T-helper 2 cell treated with Interferon-gamma antibody and Interleukin-4, amounts not matched to agents 5 μg/mL and 100 μg/mL, for 36 hours (primary cell): ENCODE results near the gene P2RX5.
A peak's percentile ranks its signal among the peaks of the same experiment; 100 is the strongest.
"Not testable (repeated sequence)": the region's sequence is repeated elsewhere in the genome, so short reads cannot be mapped to it uniquely, and the experiment has no call there.

Experiments used
- DNase-seq: peaks from one replicate; pipeline ENCODE4 v3.0.0; 2021; ENCODE audit warnings: low spot score
- H3K27ac Mint-ChIP-seq: one replicate; pipeline ENCODE4 v1.8.0; 2021; ENCODE audit warnings: mild to moderate bottlenecking, mixed read lengths
- H3K27me3 Mint-ChIP-seq: one replicate; pipeline ENCODE4 v1.8.0; 2021; ENCODE audit warnings: low read depth, mixed read lengths
- H3K36me3 Mint-ChIP-seq: one replicate; pipeline ENCODE4 v1.8.0; 2021; ENCODE audit warnings: low read depth, mixed read lengths
- H3K4me1 Mint-ChIP-seq: one replicate; pipeline ENCODE4 v1.8.0; 2021; ENCODE audit warnings: low read depth, mixed read lengths
- H3K4me3 Mint-ChIP-seq: one replicate; pipeline ENCODE4 v1.8.0; 2022; ENCODE audit warnings: mild to moderate bottlenecking, moderate library complexity, mixed read lengths
- H3K9me3 Mint-ChIP-seq: one replicate; pipeline ENCODE4 v1.8.0; 2021; ENCODE audit warnings: mixed read lengths

Gene P2RX5

DNA sequence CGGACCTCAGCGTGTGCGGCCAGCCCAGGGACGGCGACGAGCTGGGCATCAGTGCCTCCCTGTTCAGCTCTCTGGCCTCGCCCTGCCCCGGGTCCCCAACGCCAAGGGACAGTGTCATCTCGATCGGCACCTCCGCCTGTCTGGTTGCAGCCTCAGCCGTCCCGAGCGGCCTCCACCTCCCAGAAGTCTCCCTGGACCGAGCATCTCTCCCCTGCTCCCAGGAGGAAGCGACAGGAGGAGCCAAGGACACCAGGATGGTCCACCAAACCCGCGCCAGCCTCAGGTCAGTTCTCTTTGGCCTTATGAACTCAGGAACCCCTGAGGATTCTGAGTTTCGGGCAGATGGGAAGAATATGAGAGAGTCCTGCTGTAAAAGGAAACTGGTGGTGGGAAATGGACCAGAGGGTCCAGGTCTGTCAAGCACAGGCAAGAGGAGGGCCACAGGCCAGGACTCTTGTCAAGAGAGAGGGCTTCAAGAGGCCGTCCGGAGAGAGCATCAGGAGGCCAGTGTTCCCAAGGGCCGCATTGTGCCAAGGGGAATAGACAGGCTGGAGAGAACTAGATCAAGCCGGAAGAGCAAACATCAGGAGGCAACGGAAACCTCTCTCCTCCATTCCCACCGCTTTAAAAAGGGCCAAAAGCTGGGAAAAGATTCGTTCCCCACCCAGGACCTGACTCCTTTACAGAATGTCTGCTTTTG, 28.6 kb upstream of the P2RX5 start:
- peak overlapping the region; percentile 91 for H3K4me3 Mint-ChIP-seq
- H3K27ac Mint-ChIP-seq: peak overlapping the region; percentile 77
- DNase-seq: no peak
- H3K27me3 Mint-ChIP-seq: no peaks in the 10 kb centered on the region
- peaks cover 62% of the 10 kb centered on the region for H3K36me3 Mint-ChIP-seq
- peaks cover 50% of the 10 kb centered on the region for H3K4me1 Mint-ChIP-seq
- no peaks in the 10 kb centered on the region for H3K9me3 Mint-ChIP-seq

DNA sequence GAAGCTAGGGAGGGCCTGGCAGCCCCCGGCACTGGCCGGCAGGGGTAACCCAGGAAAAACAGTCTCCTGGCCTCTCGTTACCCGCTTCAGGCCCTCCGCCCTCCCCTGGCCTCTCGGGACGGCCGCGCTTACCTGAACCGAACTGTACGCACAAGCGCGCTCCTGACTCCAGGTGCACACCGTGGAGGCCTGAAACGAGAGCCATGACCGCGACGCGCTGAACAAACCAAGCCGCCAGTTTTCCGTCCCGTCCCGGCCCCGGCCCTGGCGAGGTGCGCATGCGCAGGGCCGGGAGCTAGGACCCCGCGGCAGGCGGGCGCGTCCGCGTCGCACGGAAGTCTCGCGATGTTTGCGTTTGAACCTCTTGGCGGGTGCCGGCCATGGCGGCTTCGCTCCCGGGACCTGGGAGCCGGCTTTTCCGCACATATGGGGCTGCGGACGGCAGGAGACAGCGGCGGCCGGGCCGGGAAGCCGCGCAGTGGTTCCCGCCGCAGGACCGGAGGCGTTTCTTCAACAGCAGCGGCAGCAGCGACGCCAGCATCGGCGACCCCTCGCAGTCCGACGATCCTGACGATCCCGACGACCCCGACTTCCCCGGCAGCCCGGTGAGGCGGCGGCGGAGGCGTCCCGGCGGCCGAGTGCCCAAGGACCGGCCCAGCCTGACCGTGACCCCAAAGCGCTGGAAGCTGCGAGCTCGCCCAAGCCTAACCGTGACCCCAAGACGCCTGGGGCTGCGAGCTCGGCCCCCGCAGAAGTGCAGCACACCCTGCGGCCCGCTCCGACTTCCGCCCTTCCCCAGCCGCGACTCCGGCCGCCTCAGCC, 27.8 kb upstream of the P2RX5 start, which contains the start of gene HASPIN:
Gene HASPIN (plus strand): TSS at position 348 of the 822 bp plus-strand sequence. CDS start 33 bp downstream, at position 381.
- H3K4me1 Mint-ChIP-seq: peaks cover 52% of the 10 kb centered on the region
- no peaks in the 10 kb centered on the region for H3K9me3 Mint-ChIP-seq
- peak; percentile 92 for DNase-seq
- H3K36me3 Mint-ChIP-seq: peaks cover 61% of the 10 kb centered on the region
- H3K4me3 Mint-ChIP-seq: peak within 1 kb of the TSS; percentile 91
- H3K27me3 Mint-ChIP-seq: no peaks in the 10 kb centered on the region
- H3K27ac Mint-ChIP-seq: peak within 1 kb of the TSS; percentile 77

DNA sequence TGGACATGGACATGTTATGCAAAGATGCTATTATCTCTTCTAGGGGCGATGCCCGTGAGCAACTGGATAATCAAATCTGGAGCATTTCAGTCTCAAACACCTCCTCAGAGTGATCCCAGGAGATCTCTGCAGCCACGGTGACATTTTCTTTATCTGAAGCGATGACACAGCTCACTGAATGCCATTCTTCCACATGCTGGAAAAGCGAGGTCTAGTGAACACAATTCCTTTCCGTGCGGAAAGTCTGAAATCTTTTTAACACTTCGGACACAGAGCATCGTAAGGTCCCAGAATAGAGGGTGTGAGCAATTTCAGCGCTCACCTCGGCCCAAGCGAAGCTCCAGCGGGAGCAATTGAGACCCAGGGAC, 27.2 kb upstream of the P2RX5 start:
- H3K27me3 Mint-ChIP-seq: no peaks in the 10 kb centered on the region
- H3K36me3 Mint-ChIP-seq: peaks cover 67% of the 10 kb centered on the region
- H3K4me1 Mint-ChIP-seq: peaks cover 58% of the 10 kb centered on the region
- H3K4me3 Mint-ChIP-seq: peak overlapping the region; percentile 91
- peak overlapping the region; percentile 75 for H3K27ac Mint-ChIP-seq
- DNase-seq: no peak
- no peaks in the 10 kb centered on the region for H3K9me3 Mint-ChIP-seq

DNA sequence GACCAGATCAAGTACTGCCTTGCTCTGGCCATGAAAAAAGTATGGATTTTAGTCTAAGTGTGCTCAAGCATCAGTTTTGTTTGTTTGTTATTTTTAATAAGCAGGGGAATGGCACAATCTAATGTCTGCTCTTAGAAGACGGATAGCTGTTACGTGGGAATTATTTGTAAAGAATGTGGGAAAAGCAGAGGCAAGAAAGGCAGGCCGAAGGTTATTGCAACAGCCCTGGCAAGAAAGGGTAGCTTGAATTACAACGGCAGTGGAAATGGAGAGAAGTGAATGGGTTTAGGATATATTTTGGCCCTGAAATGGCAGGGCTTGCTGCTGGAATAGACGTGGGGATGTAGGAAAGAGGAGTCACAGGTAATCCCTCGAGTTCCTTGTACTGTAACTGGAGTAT, 26.8 kb upstream of the P2RX5 start:
- DNase-seq: no peak
- Mint-ChIP-seq H3K4me1 (peaks cover 55% of the 10 kb centered on the region), H3K9me3 (no peaks in the 10 kb centered on the region), H3K36me3 (peaks cover 64% of the 10 kb centered on the region), H3K27ac (peak overlapping the region; percentile 75), H3K27me3 (no peaks in the 10 kb centered on the region), H3K4me3 (peak overlapping the region; percentile 91)

DNA sequence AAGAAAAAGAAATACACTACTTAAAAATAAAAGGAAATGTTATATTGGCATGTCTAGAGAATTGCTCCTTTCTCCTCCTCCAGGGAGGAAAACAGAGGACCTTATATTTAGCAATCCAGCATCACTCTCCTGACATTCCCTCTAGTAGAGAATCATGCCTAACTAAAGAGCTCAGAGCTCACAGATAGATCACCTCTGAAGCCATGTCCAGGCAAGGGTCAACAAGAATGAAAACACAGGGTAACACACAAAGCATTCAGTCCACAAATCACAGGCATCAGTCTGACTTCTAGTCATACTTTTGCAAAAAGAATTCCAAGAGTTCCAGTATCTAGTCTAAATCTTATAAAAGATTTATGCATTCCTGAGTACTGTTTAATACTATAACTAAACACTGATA, 23.3 kb upstream of the P2RX5 start:
- H3K4me1 Mint-ChIP-seq: peaks cover 51% of the 10 kb centered on the region

DNA sequence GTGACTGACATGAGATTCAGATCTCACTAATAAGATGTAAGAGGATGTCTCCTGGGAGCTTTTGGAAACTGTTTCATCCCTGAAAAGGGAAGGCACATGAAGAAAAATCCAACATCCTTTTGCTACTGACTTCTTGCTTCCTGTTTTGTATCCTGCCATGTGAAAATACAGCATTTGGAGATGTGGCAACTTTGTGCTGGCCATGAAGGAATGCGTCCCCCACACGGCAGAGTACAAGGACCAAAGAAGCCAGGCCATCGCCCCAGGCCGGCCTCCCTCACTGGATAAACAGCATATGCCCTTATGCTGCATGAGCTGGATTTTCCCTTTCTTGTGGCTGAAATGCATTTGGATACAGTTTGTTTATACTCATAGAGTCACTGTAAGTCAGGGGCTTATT, 22.2 kb upstream of the P2RX5 start:
- no peak overlapping the region for H3K27ac Mint-ChIP-seq
- no peak for DNase-seq
- peaks cover 54% of the 10 kb centered on the region for H3K4me1 Mint-ChIP-seq
- H3K4me3 Mint-ChIP-seq: no peak overlapping the region
- peaks cover 73% of the 10 kb centered on the region for H3K36me3 Mint-ChIP-seq
- H3K27me3 Mint-ChIP-seq: no peaks in the 10 kb centered on the region
- H3K9me3 Mint-ChIP-seq: no peaks in the 10 kb centered on the region

More for the DNA sequence above, 23.3 kb upstream of the P2RX5 start:
- Mint-ChIP-seq H3K9me3 (no peaks in the 10 kb centered on the region), H3K27ac (peak overlapping the region; percentile 35), H3K27me3 (no peaks in the 10 kb centered on the region), H3K4me3 (peak overlapping the region; percentile 26), H3K36me3 (peaks cover 72% of the 10 kb centered on the region)
- no peak for DNase-seq

DNA sequence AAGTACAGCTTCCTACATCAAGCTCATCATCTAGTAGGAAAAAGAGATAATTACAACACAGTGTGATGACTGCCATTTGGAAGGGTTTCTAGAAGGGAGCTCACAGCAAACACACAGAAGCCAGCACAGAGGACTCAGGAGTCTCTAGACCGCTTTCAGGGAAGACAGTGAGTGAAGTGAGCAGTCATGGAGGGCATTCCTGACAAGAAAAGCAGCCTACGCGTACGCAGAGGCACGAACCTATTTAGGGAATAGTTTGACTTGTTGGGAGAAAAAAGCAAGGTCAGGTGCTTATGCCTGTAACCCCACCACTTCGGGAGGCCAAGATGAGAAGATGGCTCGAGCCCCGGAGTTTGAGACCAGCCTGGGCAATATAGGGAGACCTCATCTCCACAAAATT, 19.3 kb upstream of the P2RX5 start:
- Mint-ChIP-seq H3K9me3 (no peaks in the 10 kb centered on the region), H3K4me1 (peaks cover 60% of the 10 kb centered on the region), H3K27ac (peak overlapping the region; percentile 75), H3K27me3 (no peaks in the 10 kb centered on the region), H3K4me3 (no peak overlapping the region), H3K36me3 (peaks cover 71% of the 10 kb centered on the region)
- DNase-seq: no peak

DNA sequence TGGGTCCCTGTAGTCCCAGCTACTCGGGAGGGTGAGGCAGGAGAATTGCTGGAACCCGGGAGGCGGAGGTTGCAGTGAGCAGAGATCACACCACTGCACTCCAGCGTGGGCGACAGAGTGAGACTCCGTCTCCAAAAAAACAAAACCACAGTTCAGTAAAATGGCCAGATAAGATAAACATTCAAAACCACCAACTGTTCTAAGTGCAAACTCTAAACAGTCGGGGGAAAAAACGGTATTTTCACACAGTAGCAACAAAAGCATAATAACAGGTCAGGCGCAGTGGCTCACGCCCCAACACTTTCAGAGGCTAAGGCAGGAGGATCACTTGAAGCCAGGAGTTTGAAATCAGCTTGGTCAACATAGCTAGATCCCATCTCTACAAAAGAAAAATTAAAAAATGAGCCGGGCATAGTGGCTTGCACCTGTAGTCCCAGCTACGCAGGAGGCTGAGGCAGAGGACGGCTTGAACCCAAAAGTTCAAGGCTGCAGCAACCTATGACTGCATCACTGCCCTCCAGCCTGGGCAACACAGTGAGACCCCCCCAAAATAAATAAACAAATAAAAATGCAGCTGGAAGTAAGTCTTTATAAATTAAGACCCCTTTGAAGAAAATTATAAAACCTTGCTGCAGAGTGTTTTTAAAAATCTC, 17.0 kb upstream of the P2RX5 start:
- DNase-seq: peak; percentile 65
- Mint-ChIP-seq H3K27me3 (no peaks in the 10 kb centered on the region), H3K9me3 (no peaks in the 10 kb centered on the region), H3K4me1 (peaks cover 59% of the 10 kb centered on the region), H3K36me3 (peaks cover 61% of the 10 kb centered on the region), H3K4me3 (peak overlapping the region; percentile 39), H3K27ac (peak overlapping the region; percentile 78)

DNA sequence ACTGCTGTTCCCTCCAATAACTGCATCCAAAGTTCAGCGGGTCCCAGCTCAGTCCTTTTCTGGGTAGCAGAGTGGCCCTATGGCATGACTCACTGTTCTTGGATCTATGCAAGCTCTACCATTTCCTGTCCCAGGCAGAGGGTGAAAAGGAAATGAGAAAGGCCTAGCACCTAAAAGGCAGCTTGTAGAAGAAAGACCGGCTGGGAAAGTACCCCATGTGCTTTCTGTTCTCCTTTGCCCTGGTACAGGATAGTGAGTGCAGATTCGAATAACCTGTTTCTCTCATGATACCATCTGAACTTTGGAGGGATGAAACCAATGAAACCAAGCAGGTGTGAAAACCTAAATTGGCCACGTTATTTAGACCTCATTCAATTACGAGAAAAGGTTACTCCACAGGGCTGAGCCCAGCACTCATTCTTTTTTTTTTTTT, 15.0 kb upstream of the P2RX5 start:
- Mint-ChIP-seq H3K36me3 (peaks cover 45% of the 10 kb centered on the region), H3K4me3 (peak overlapping the region; percentile 76), H3K27ac (peak overlapping the region; percentile 96), H3K4me1 (peaks cover 51% of the 10 kb centered on the region), H3K9me3 (no peaks in the 10 kb centered on the region), H3K27me3 (no peaks in the 10 kb centered on the region)
- peak; percentile 89 for DNase-seq

DNA sequence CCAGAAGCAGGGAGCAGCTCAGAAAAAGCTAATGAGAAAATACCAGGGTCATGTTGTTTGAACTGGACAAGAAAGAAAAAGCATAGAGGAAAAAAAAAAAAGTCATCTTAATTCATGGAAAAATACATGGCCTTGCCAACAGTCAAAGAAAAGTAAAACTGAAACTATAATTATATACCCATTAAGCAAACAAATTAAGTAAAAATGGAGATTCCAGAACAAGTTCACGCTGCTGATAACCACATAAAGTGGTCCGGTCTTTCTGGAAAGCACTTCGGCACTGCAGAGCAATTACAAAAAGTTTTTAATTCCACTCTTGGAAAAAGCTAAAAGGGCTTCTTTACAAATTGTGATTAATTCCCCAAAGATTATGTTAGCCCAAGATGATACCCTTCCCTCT, 12.4 kb upstream of the P2RX5 start:
- peak overlapping the region; percentile 40 for H3K27ac Mint-ChIP-seq
- DNase-seq: no peak
- no peaks in the 10 kb centered on the region for H3K9me3 Mint-ChIP-seq
- H3K4me3 Mint-ChIP-seq: no peak overlapping the region
- H3K4me1 Mint-ChIP-seq: peaks cover 42% of the 10 kb centered on the region
- peaks cover 38% of the 10 kb centered on the region for H3K36me3 Mint-ChIP-seq
- no peaks in the 10 kb centered on the region for H3K27me3 Mint-ChIP-seq

DNA sequence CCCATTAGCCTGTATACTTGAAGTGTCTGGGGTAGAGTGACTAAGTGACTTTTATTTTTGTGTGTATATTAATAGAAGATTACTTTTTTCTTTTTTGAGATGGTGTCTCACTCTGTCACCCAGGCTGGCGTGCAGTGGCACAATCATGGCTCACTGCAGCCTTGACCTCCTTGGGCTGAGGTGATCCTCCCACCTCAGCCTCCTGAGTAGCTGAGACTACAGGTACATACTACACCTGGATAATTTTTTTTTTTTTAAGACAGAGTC, 9.7 kb upstream of the P2RX5 start:
- not testable (repeated sequence) for H3K27ac Mint-ChIP-seq, H3K9me3 Mint-ChIP-seq, DNase-seq, H3K4me3 Mint-ChIP-seq, H3K27me3 Mint-ChIP-seq
- Mint-ChIP-seq H3K4me1 (peaks cover 24% of the 10 kb centered on the region), H3K36me3 (peaks cover 36% of the 10 kb centered on the region)

DNA sequence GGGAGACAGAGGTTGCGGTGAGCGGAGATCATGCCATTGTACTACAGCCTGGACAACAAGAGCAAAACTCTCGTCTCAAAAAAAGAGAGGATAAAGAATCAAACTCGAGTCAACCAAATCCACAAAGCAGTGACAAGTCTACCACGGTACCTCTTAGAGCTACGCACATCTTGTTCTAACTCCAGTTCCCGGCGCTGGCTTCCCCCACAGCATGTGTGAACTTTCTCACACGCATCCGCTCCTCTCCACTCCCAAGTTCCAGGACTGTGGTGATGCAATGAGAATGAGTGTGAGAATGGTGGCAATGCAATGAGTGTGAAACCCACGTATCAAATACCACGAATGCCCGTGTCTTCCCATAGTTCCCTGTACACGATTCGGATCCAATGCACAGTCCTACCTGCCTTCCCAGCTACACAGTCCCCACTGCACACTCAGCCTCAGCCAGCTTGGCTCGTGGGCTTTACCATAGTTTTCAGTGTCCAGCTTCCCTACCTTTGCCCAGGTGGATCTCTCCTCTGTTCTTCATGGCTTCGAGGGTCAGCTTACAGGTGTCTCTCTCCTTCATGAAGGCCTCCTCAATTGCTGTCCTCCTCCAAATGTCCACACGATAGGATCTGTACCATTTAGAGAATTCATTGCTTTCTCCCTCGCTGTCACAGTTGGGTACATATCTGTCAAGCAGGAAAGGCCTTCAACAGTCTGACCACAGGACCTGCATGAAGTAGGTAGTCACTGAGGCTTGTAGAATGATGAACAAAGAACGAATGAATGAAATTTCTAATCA, 9.2 kb upstream of the P2RX5 start:
- DNase-seq: no peak
- H3K36me3 Mint-ChIP-seq: peaks cover 39% of the 10 kb centered on the region
- H3K4me1 Mint-ChIP-seq: peaks cover 21% of the 10 kb centered on the region
- no peak overlapping the region for H3K4me3 Mint-ChIP-seq
- peaks cover 7% of the 10 kb centered on the region for H3K9me3 Mint-ChIP-seq
- H3K27ac Mint-ChIP-seq: no peak overlapping the region
- no peaks in the 10 kb centered on the region for H3K27me3 Mint-ChIP-seq

DNA sequence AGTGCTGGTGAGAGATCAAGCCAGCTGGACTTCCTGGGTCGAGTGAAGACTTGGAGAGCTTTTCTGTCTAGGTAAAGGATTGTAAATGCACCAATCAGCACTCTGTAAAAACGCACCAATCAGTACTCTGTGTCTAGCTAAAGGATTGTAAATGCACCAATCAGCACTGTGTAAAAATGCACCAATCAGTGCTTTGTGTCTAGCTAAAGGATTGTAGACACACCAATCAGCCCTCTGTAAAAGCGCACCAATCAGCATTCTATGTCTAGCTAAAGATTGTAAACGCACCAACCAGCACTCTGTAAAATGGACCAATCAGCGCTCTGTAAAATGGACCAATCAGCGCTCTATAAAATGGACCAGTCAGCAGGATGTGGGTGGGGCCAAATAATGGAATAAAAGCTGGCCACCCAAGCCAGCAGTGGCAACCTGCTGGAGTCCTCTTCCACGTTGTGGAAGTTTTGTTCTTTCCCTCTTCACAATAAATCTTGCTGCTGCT, 6.1 kb upstream of the P2RX5 start:
- not testable (repeated sequence) for H3K27me3 Mint-ChIP-seq, H3K4me1 Mint-ChIP-seq, DNase-seq, H3K4me3 Mint-ChIP-seq, H3K27ac Mint-ChIP-seq
- Mint-ChIP-seq H3K9me3 (peaks cover 11% of the 10 kb centered on the region), H3K36me3 (peaks cover 37% of the 10 kb centered on the region)
